Measurements from ENCODE around the gene RPL37.
"Not testable (repeated sequence)": the region's sequence is repeated elsewhere in the genome, so short reads cannot be mapped to it uniquely, and the experiment has no call there.

Gene RPL37

DNA sequence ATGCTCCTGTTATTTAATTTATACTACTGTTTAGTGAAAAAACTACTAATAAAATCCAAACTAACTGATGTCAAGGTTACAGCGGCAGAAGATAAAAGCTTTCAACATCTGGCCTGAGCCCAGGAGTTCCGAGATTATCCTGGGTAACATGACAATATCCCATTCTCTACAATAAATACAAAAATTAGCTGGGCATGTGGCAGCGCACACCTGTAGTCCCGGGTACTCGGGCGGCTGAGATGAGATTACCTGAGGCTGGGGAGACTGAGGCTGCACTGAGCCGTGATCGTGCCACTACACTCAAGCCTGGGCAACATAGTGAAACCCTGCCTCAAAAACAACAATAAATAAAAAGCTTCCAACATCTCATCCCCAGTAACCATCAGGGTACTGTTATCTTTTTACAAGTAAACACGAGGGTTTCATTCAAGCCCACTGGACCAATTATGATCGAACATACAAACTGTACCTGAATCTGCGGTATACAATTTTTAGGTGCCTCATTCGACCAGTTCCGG is 1.3 kb downstream of the RPL37 start:
- no peak for DNase-seq

DNA sequence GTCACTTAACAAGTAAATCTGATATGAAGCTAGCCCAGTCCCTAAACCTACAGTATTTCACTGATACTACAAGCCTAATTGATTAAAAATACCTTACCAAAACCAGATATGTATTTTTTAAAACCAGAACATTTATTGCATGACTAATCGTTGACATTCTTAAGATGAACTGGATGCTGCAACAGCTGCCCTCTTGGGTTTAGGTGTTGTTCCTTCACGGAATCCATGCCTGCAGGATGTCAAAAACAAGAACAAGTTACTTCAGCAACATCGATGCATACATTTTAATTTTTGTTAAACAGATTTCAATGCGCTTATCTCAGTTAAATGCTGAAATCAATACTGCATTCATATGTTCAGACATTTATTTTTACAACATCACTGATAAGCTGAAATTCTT is 2.7 kb downstream of the RPL37 start:
- no peak for DNase-seq

DNA sequence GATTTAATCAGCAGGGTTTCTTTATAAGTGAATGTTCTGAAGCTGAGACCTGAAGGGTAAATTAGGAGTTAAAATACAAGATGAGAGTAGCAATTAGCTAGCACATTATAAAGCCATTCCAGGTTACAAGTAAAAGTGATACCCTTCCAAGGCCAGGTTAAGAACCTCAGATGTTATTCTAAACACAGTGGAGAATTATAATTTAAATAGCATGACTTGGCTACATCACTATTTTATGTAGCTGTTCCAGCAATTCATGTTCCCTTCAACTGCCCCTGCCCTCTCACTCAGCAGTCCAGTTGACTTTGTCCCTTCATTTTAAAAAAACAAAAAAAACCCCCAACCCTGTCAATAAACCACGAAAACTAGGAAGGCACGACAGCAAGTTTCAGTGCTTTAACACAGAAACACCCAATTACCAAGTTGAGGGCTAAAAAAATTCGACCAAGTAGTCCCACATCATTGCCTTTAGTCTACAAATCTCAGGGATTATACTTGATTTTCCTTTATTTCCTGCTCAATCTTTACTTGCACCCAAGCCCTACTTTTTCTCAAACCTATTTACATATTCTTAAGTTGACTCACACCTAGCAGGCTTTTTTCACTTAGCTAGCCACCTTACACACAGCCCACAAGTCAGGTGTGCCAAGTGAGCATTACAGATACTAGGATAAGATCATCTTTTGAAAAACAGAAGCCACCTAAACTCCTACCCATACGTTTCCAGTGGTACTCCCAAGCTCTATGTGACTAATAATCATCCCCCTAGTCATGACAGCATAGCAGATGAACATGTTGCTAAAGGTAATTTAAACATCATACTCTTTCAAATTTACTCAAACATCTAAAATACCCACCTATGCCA is 3.4 kb downstream of the RPL37 start:
- DNase-seq = no peak

DNA sequence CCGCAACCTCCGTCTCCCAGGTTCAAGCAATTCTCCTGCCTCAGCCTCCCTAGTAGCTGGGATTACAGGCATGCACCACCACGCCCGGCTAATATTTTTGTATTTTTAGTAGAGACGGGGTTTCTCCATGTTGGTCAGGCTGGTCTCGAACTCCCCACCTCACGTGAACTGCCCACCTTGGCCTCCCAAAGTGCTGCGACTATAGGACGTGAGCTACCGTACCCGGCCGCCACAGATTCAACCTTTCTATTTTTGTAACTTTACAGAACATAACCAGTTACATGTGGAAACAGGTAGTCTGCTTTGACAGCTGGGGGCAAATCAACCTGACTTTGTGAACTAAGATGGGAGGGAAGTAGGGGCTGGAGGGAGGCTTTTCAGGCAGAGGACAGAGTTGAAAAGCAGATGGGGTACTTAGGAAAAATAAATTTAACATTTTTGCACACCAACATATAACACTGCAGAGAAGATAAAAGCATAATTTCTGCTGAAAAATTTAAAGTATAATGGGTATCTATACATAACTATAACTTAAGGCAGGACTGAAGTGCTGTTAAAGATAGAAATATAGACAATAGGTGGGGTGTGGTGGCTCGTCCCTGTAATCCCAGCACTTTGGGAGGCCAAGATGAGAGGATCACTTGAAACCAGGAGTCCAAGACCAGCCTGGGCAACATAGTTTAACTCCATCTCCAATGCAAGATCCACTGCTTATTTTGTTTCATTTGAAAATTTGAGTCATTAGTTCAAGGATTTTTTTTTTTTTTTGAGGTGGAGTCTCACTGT is 5.1 kb downstream of the RPL37 start:
- no peak for DNase-seq

GRCh38 chr5:40828690-40829661 is 6.0 kb downstream of the RPL37 start:
- no peak for DNase-seq

DNA sequence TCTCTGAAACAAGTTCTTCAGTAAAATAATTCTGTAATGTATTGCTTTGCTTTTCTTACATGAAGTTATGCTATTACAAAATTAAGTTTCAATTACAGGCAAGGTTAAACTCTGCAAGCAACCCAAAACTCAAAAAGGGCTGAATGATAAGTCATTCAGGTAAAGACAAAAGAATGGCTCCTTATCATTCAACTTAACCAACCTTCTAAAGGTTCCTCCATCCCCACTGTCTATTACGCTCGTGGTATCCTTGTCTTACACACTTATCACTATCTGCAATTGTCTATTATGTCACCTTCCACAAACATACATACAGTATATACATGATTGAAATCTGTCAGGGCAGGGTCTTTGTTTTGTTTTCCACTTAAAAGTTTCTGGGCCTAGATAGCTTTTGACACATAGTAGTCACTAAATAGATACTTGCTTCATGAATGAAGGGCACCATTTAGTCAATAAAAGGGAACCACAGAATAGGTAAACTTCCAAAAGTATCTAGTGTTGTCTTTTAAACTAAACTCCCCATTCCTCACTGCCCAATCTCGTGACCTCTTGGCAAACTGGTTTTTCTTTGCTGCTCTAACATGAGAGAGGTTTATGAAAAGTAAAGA is 6.9 kb downstream of the RPL37 start:
- no peak for DNase-seq

DNA sequence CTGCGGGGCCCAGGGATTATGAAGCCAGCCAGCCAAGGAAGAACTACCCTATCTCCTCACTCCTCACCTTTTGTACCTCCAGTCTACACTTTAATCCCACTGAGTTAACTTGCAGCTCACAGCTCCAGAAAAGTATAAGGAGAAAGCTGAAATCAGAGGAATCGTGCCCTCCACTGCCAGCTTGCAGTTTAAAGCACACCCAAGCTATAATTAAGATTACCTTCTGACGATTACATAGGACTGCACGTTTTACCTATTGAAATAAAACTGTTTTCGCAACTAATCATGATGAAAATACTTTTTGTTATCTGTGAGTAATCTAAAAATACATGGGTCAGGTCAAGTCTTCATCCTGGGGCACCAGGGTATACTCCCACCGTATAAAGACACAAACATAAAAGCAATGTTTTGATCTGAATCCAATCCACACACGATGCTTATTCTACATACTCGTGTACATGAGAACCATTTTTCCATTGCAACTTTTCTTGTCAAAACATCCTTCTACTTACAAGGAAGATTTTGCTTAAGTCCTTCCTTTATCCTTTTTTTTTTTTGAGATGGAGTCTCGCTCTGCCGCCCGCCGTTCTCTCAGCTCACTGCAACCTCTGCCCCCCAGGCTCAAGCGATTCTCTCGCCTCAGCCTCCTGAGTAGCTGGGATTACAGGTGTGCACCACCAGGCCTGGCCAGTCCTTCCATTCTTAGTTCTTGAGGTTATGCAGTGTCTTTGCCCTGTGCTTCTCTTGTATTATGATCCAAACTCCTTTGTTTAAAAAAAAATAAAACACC is 7.6 kb downstream of the RPL37 start:
- DNase-seq = no peak

DNA sequence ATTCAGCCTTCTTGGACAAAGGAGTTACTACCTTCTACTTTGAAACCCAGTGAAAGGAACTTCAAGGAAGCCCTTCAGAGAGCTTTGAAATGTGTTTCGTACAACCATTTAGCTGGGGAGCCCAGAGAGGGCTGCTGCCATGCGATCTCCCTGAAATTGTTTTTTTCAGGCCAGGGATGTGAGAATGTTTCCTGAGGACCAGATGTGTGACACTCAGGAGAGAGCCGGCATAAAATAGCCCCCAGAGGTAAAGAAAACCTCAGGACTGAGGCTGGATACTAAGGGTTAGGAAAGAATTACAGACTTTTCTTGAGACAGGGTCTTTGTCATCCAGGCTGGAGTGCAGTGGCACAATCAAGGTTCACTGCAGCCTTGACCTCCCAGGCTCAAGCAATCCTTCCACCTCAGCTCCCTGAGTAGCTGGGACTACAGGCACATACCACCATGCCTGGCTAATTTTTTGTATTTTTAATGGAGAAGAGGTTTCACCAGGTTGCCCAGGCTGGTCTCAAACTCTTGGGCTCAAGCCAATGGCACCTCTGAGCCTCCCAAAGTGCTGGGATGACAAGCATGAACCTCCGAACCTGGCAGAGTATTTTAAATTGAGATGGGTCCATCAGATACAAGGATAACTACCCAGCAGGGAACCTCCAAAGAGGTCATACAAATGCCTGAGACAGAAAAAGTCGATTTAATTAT is 8.4 kb downstream of the RPL37 start:
- DNase-seq = no peak

DNA sequence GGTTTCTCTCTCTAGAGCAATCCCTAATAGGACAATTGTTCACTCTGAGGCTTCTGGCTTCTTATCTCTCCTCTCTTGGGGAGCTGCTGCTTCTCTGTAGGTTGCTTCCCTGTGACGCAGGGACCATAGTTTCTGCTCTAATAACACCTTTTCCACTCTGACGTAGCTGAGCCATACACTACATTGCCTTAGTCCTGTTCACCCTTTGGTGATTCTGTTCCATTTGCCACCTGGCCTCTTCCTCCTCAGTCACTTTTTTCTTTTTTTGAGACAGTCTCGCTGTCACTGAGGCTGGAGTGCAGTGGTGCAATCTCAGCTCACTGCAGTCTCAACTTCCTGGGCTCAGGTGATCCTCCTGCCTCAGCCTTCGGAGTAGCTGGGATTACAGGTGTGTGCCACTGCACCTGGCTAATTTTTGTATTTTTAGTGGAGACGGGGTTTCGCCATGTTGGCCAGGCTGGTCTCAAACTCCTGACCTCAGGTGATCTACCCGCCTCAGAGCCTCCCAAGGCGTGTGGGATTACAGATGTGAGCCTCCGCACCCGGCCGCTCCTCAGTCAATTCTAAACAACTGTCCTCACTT is 9.5 kb downstream of the RPL37 start:
- not testable (repeated sequence) for DNase-seq

- DNase-seq = no peak
These were observed 11.6 kb downstream of the RPL37 start for GRCh38 chr5:40823459-40823858.

DNA sequence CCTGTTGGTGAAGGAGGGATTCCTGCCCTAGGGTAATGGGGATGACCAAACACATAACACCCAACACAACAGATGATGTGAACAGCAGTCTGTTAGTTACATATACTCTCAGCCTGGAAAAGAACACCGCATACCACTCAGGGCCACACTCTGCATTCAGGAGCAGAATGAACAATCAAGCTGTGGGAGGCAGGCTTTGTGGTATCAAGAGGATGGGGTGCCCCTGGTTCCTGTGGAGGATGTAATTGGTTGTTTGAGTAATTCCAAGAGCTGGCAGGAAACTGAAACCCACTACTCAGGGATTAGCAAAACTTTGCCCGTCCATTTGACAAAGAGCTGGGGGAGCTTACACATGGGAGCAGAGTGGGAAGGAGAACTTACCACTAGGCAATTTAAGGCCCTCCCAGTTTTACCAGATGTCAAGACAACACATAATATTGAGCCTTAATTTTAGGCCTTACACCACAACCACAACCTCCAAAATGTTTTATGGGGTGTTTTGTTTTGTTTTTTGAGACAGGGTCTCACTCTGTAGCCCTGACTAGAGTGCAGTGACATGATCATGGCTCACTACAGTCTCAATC is 21.2 kb downstream of the RPL37 start:
- DNase-seq = no peak

DNA sequence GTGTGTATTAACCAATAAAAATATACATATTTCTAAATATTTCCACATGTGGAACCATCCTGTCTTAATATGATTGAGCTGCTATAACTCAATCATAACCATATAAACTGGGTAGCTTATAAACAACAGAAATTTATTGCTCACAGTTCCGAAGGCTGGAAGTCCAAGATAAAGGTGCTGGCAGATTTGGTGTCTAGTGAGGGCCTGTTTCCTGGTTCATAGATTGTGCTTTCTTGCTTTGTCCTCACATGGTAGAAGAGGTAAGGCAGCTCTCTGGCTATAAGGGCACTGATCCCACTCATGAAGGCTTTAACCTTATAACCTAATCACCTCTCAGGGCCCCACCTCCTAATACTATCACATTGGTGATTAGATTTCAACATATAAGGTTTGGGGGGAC is 22.9 kb downstream of the RPL37 start:
- no peak for DNase-seq

DNA sequence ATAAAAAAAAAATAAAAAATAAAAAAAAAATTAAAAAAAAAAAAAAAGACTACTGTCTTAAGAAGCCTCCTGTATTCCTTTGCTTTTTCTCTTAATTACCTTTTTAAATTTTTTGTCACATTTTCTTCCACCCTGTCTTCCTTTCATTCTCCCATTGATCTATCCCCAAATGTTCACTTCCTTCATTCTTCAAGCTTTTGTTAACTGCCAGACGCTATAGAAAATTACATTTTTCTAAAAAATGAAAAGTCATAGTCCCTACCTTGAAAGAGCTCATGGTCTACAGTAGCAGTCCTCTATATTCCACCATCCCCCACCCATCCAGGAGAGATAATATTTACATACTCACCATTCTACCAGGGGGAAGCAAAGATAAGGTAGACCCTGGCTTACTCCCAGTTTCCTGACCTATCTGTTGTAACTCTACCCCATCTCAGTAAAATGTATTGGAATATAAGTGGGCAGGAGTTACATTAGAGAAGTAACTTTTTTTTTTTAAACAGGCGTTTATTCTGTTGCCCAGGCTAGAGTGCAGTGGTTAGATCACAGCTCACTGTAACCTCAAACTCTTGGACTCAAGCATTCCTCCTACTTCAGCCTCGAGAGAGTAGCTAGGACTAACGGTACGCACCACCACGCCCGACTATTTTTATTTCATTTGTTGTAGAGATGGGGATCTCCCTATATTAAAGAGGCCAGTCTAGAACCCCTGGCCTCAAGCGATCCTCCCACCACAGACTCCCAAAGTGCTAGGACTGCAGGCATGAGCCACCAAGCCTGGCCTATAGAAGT is 33.1 kb downstream of the RPL37 start:
- no peak for DNase-seq

DNA sequence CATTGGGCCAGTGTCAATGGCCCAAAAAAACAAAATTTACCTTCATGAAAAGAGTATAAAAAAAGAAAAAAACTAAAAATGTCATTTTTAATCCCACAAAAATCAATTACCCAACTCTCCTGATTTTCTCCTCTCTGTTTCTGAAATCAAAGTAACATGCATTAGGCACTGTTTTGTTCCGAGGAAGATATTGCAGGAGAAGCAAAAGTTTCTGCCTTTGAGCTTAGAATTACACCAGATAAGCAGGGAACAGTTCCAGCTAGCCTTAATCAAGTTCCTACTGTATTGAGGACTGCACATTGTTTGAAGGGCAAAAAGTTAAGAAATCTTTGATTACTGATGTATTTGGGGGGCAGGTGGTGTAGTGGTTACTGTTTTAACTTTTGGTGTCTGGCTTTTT is 35.8 kb downstream of the RPL37 start:
- no peak for DNase-seq

- no peak for DNase-seq
These were observed 36.2 kb downstream of the RPL37 start for GRCh38 chr5:40798801-40799210.

DNA sequence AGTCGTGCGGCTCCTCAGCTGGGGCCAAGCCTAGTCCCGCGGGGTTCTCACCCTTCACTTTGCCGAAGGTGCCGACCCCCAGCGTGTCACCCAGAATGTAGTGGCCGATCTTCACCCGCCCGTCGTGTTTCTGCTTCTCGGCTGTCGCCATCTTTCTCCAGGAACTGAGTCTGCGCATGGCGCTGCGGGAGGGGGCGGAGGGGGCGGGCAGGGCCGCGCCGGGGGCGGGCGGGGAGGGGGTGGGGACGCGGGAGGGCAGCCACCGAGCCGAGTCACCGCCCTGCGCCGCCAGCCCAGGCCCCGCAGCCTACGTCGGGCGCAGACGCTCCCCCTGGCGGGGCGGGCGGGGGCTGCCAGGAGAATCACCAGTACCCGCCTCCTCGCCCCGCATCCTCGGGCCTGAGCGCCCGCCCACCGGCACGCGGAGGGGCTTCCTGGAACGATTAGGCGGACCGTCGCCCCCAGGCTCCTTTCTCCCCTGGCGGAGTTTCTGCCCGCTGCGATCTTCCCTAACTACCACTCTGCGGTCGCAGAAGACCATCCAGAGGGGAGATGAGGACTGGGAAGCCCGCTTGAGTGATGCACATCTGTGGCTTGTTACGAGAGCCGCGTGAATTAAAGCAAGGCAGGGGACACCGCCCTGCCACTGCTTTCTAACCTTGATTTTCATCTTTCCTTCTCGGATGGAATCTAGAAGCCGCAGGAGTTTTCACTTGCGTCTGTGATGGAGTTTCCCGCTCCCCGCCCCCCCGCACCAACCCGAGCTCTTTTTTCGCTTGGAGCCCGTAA is 36.8 kb downstream of the RPL37 start, which contains the start of gene PRKAA1:
Gene PRKAA1 (minus strand): TSS at position 363 of the 789 bp plus-strand sequence. CDS start 185 bp downstream, at position 178.
- peak; percentile 89 for DNase-seq

- DNase-seq = peak; percentile 68
These were observed 37.6 kb downstream of the RPL37 start for GRCh38 chr5:40797273-40798011.

Measured in activated gamma-delta T cell (primary cell).